HepG2 (cell line): ENCODE results near the gene HSD11B2. TPM values are rescaled to one million over a fixed set of nuclear protein-coding genes. Genes with fewer than 3 reads are reported as not detected.

Experiments
- HMGXB4 ChIP-seq, 2 experiments: sonication (generic) in 1 of 2; formaldehyde crosslinking in 1 of 2; IDR thresholded peaks; 2 replicates each; pipeline versions ENCODE4 v1.4.0 to v1.6.1; 2018 to 2020; ENCODE audit warnings: missing genetic modification reagents in 2 of 2, borderline replicate concordance in 1 of 2, low read depth in 1 of 2, mild to moderate bottlenecking in 1 of 2, missing biosample characterization in 1 of 2
- HNF4A ChIP-seq: sonication (generic); formaldehyde crosslinking; IDR thresholded peaks from 2 replicates; pipeline ENCODE4 v1.4.0; 2020; ENCODE audit warnings: missing genetic modification reagents
- KLF15 ChIP-seq: sonication (generic); formaldehyde crosslinking; IDR thresholded peaks from 2 replicates; pipeline ENCODE4 v1.8.1; 2023; ENCODE audit warnings: borderline replicate concordance, mild to moderate bottlenecking, inconsistent platforms, missing genetic modification reagents, mixed read lengths
- MED8 ChIP-seq: sonication (generic); formaldehyde crosslinking; IDR thresholded peaks from 2 replicates; pipeline ENCODE4 v1.8.1; 2023; ENCODE audit warnings: mild to moderate bottlenecking, missing genetic modification reagents; ENCODE audit not compliant: insufficient replicate concordance
- NFYC ChIP-seq: IDR thresholded peaks from 2 replicates; pipeline ENCODE4 v1.6.1; 2016; ENCODE audit warnings: missing genetic modification reagents, missing compliant biosample characterization
- TCF12 ChIP-seq, 2 experiments: fragments of 450-650 bp in 1 of 2; sonication (generic) in 1 of 2; formaldehyde crosslinking in 1 of 2; IDR thresholded peaks; 2 replicates each; pipeline versions ENCODE4 v1.6.1 to v1.8.0; 2017 to 2022; ENCODE audit warnings: antibody characterized with exemption in 1 of 2, mild to moderate bottlenecking in 1 of 2, missing genetic modification reagents in 1 of 2, moderate library complexity in 1 of 2
- ZFP36L1 ChIP-seq: sonication (generic); formaldehyde crosslinking; IDR thresholded peaks from 2 replicates; pipeline ENCODE4 v1.8.0; 2022; ENCODE audit warnings: mild to moderate bottlenecking, missing genetic modification reagents, moderate library complexity
- ZMAT3 ChIP-seq: sonication (generic); formaldehyde crosslinking; conservative IDR thresholded peaks from 2 replicates; pipeline ENCODE4 v1.7.0; 2021; ENCODE audit warnings: missing genetic modification reagents
- ZNF30 ChIP-seq: sonication (generic); formaldehyde crosslinking; IDR thresholded peaks from 2 replicates; pipeline ENCODE4 v1.5.0; 2020; ENCODE audit warnings: mild to moderate bottlenecking, missing genetic modification reagents
- ZNF331 ChIP-seq: sonication (generic); formaldehyde crosslinking; IDR thresholded peaks from 2 replicates; pipeline ENCODE4 v1.4.0; 2020; ENCODE audit warnings: missing genetic modification reagents
- ZNF629 ChIP-seq: sonication (generic); formaldehyde crosslinking; conservative IDR thresholded peaks from 2 replicates; pipeline ENCODE4 v1.5.0; 2020; ENCODE audit warnings: missing genetic modification reagents
- ZNF672 ChIP-seq: sonication (generic); formaldehyde crosslinking; IDR thresholded peaks from 2 replicates; pipeline ENCODE4 v1.8.1; 2022; ENCODE audit warnings: missing genetic modification reagents
- ZNF737 ChIP-seq: sonication (generic); formaldehyde crosslinking; IDR thresholded peaks from 2 replicates; pipeline ENCODE4 v1.5.0; 2020; ENCODE audit warnings: missing genetic modification reagents, mild to moderate bottlenecking, borderline replicate concordance
- ZNF781 ChIP-seq: sonication (generic); formaldehyde crosslinking; IDR thresholded peaks from 2 replicates; pipeline ENCODE4 v1.5.1; 2020; ENCODE audit warnings: borderline replicate concordance, mild to moderate bottlenecking, missing genetic modification reagents; ENCODE audit errors: not compliant biosample characterization
- polyA plus RNA-seq, 8 experiments: library from polyadenylated mRNA; depleted of rRNA in 3 of 8; stranded (reverse) in 7 of 8; unstranded in 1 of 8; fragments of >200 nt; fragmentation: Illumina TruSeq in 4 of 8; extraction: Trizol in 4 of 8; gene quantifications; 2 replicates each; pipeline versions ENCODE4 v1.2.1 to v1.2.3, GENCODE V29; 2011 to 2016; ENCODE audit warnings: low read depth in 4 of 8, missing spikeins in 1 of 8, mixed read lengths in 1 of 8; ENCODE audit not compliant: insufficient read depth in 1 of 8
- total RNA-seq, 5 experiments: library from RNA; depleted of rRNA; stranded (reverse); fragments of >200 nt; fragmentation: Illumina TruSeq; extraction: Trizol; gene quantifications; 2 replicates each; pipeline ENCODE4 v1.2.3, GENCODE V29; 2016; ENCODE audit warnings: low read depth in 1 of 5
- TF ChIP-seq, protein P1 (sequence below): sonication (generic); formaldehyde crosslinking; conservative IDR thresholded peaks from 2 replicates; pipeline ENCODE4 v1.4.0; 2020; ENCODE audit warnings: missing genetic modification reagents
- TF ChIP-seq, protein P2 (sequence below): IDR thresholded peaks from 2 replicates; pipeline ENCODE4 v1.6.1; 2016; ENCODE audit warnings: low read depth, missing genetic modification reagents, missing compliant biosample characterization
- TF ChIP-seq, protein P3 (sequence below): IDR thresholded peaks from 2 replicates; pipeline ENCODE4 v1.6.1; 2016

Gene HSD11B2
- total and polyA plus RNA-seq, 2 of the 13 experiments (the other 11 are each of a cell fraction or from before 2014, with no cell fraction given) = 8.9 to 13.6 TPM

- TF ChIP-seq HMGXB4 (CRISPR knock-in tag; IDR thresholded peaks at IDR 0.05; ENCODE audit: borderline replicate concordance in 1 of 2, low read depth in 1 of 2) (peak in 1 of 2 experiments; percentile 4; a peak in 1 of 4 replicates), ZNF629 (CRISPR knock-in tag) (no peak), ZNF331 (0 out of 2 replicates have a peak, but pooled peaks have one; percentile 19), NFYC (no peak; the same call in 1 of the 2 replicates), ZNF781 (CRISPR knock-in tag) (no peak), ZNF672 (CRISPR knock-in tag) (no peak), HNF4A (peak; percentile 72), MED8 (CRISPR knock-in tag) (no peak), ZNF30 (CRISPR knock-in tag) (0 out of 2 replicates have a peak, but pooled peaks have one; percentile 35), ZNF737 (no peak), KLF15 (CRISPR knock-in tag) (no peak), ZFP36L1 (CRISPR knock-in tag) (no peak), TCF12 (IDR thresholded peaks at IDR 0.05) (no peak), TCF12 (CRISPR knock-in tag; IDR thresholded peaks at IDR 0.05) (no peak), ZMAT3 (CRISPR knock-in tag) (0 out of 2 replicates have a peak, but pooled peaks have one; percentile 3)
- TF ChIP-seq, protein P1, sequence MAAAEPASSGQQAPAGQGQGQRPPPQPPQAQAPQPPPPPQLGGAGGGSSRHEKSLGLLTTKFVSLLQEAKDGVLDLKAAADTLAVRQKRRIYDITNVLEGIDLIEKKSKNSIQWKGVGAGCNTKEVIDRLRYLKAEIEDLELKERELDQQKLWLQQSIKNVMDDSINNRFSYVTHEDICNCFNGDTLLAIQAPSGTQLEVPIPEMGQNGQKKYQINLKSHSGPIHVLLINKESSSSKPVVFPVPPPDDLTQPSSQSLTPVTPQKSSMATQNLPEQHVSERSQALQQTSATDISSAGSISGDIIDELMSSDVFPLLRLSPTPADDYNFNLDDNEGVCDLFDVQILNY (CRISPR knock-in tag) = no peak
- TF ChIP-seq, protein P2, sequence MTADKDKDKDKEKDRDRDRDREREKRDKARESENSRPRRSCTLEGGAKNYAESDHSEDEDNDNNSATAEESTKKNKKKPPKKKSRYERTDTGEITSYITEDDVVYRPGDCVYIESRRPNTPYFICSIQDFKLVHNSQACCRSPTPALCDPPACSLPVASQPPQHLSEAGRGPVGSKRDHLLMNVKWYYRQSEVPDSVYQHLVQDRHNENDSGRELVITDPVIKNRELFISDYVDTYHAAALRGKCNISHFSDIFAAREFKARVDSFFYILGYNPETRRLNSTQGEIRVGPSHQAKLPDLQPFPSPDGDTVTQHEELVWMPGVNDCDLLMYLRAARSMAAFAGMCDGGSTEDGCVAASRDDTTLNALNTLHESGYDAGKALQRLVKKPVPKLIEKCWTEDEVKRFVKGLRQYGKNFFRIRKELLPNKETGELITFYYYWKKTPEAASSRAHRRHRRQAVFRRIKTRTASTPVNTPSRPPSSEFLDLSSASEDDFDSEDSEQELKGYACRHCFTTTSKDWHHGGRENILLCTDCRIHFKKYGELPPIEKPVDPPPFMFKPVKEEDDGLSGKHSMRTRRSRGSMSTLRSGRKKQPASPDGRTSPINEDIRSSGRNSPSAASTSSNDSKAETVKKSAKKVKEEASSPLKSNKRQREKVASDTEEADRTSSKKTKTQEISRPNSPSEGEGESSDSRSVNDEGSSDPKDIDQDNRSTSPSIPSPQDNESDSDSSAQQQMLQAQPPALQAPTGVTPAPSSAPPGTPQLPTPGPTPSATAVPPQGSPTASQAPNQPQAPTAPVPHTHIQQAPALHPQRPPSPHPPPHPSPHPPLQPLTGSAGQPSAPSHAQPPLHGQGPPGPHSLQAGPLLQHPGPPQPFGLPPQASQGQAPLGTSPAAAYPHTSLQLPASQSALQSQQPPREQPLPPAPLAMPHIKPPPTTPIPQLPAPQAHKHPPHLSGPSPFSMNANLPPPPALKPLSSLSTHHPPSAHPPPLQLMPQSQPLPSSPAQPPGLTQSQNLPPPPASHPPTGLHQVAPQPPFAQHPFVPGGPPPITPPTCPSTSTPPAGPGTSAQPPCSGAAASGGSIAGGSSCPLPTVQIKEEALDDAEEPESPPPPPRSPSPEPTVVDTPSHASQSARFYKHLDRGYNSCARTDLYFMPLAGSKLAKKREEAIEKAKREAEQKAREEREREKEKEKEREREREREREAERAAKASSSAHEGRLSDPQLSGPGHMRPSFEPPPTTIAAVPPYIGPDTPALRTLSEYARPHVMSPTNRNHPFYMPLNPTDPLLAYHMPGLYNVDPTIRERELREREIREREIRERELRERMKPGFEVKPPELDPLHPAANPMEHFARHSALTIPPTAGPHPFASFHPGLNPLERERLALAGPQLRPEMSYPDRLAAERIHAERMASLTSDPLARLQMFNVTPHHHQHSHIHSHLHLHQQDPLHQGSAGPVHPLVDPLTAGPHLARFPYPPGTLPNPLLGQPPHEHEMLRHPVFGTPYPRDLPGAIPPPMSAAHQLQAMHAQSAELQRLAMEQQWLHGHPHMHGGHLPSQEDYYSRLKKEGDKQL = no peak
- TF ChIP-seq, protein P3, sequence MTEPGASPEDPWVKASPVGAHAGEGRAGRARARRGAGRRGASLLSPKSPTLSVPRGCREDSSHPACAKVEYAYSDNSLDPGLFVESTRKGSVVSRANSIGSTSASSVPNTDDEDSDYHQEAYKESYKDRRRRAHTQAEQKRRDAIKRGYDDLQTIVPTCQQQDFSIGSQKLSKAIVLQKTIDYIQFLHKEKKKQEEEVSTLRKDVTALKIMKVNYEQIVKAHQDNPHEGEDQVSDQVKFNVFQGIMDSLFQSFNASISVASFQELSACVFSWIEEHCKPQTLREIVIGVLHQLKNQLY (CRISPR knock-in tag) = no peak
Measured at GRCh38 chr16:67481561-67482232, 50.8 kb downstream of the HSD11B2 start (continued).
